ENCODE measurements around the gene SLX4IP.

SLX4IP gene

DNA sequence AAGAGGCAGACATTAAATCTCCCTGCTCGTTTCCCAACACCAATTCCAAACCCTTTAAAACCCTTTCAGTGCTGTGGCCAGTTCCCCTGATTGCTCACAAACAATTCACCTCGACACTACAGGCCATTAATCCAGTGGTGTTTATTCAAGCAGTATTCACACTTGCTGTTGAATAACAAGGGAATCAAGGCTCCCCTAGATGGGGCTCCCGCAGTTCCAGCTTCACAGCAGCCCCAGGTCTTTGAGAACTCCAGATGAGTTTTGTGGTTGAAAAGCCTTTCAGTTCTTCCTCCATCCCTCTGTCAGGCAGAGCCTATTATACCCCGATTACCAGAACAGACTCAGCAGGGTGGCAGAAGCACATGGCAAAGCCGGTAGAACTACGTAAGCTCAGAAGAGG is 202.5 kb downstream of the SLX4IP start:
- no peak for DNase-seq

DNA sequence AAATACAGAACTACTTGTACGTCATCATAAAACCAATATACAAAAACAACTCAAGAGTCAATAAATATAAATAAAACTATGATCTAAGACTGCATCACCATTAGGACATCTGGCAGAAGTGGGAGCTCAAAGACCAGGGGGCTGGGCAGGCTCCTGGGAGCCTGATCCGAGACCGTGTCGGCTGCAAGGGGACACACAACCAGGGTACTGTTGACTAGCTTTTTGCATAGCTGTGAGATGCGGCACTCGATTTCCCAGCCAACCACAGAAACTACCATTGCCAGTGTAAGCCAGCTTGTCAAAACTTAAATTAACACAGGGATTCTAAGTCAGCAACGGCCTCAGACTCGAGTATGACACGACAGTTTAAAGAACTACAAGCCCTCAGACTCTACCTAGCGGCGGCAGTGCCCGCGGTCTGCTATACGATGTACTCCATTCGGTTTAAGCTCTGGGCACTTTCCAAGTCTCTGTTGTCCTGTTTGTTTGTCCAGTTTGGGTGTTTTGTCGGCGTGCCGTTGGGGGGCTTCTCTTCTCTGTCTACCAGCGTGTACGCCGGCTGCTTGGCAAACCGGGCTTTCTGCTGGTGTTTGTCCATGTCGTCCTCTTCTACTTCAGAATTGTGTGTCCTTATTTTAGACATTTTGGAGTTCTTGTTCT is 204.1 kb downstream of the SLX4IP start:
- no peak for DNase-seq

DNA sequence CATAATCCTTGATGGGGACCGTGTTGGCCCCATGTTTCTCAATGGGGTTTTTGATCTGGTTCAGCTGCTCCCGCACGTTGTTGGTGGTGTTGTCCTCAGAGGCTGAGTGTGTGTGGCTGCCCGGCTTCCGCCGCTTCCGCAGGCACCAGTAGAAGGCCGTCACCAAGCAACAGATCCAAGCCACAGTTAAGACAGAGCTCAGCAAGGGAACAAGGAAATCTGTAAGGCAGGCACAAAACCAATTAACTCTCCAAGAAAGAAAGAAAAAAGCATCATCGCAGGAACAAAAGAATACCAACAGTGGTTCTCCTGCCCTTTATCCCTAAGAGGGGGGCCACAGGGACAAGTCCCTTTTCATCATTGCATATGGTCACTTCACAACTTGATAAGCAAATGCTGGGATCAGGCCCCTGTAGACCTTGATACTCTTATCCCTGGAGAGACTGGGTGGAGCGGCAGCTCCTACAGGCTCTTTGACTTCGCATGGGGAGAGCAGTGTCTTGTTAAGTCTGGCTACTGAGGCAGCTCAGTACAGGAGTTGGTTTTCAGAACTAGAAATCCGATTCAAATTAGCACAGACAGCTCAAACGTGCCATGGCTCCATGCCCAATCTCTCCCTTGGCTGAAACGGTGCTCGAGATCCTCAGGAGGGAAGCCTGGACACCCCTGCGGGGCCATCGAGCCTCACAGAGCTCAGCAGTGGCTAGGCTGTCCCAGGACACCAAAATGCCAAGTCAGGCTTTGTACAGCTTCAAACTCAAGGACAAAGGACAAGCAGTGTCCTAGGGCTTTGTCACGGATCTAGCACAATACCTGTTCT is 204.8 kb downstream of the SLX4IP start:
- DNase-seq: no peak

DNA sequence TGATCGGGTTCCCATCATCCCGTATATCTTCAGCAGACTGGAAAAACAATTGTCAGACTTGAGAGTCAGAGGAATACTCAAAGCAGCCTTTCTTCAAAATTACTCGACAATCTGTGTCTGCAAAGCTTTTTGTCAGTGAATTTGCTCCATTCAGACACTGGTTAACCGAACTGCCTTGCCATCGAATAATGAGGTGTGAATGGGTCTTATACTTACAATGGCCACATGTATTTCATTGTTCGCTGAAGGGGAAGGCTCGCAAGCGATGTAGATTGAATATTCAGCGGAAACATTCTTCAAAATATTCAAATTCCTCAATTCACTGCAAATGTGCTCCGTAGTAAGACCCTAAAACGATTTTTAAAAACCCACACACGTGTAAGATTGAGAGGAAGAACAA is 205.8 kb downstream of the SLX4IP start:
- no peak for DNase-seq

DNA sequence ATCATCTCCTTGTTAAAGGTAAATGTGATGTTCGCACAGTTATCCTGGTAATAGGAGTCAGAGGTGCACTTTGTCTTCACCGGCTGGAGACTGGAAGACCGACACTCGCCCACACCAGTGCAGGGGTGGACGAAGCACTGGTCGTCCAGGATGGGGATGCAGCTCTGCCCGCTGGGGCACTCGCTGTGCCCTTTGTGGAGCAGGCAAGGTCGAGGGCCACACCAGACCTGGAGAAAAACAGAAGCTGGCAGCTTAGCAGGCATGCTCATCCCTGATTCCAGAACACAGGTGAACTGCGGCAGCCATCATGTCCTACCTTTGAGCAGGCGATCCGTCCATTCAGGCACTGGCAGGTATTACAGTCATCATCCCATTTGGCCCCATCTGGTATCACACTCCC is 206.4 kb downstream of the SLX4IP start:
- no peak for DNase-seq

DNA sequence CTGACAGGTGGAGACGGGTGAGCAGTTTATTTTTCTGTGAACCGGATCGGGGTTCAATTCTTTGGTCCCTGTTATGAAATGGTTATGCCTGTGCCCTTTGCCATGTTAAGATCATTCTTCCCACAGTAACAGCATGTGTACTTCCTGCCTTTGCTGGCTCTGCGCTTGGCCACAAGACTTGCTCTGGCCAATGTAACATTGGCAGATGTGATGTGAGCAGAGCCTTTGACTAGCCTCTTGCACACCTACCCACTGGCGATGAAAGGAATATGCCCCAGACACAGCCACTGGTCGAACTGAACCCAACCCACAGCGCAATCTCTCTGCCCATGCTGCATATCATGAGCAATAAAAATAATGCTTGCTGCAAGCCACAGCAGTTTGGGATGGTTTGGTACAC is 206.8 kb downstream of the SLX4IP start:
- no peak for DNase-seq

DNA sequence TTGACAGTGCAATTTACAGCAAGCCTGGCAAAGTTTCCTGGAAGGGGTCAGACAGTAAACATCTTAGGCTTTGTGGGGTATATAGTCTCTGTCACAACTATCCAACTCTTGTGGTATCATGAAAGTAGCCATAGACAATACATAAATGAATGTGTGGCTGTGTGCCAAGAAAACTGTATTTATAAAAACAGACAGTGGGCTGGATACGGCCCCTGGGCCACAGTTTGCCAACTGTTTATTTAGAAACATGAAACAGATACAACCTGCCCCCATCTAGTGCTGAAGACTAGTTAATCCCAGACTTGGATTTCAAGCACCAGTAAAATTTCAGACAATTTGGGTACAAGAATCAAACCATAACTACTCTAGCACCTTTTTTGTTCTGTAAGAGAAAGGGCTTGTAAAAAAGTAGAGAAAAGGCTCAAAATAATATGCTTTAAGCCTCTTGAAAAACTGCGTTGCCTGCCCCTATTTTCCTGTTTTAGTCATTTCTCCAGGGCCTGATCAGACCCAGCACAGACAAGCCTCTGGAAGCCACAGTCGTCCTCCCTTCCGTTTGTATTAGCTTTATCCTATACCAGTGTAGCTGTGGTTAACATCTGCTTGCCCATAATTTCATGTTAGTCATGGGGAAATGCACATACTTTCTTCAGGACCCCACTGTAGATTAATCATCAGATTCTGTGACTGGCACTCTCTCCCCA is 207.9 kb downstream of the SLX4IP start:
- DNase-seq: no peak

DNA sequence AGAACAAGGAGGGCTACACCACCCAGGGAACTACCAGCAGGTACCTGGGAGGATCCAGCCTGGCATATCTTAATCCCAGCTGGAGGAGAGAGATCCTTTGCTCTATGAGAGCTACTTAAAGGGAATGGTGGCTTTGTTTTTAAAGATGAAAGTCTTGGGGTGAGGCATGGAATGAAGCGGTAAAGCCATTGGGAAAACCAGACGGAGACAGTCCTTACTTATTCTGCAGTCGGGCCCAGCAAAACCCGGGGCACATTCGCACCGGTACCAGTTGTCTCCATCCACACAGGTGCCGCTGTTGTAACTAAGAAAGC is 208.4 kb downstream of the SLX4IP start:
- DNase-seq: no peak

DNA sequence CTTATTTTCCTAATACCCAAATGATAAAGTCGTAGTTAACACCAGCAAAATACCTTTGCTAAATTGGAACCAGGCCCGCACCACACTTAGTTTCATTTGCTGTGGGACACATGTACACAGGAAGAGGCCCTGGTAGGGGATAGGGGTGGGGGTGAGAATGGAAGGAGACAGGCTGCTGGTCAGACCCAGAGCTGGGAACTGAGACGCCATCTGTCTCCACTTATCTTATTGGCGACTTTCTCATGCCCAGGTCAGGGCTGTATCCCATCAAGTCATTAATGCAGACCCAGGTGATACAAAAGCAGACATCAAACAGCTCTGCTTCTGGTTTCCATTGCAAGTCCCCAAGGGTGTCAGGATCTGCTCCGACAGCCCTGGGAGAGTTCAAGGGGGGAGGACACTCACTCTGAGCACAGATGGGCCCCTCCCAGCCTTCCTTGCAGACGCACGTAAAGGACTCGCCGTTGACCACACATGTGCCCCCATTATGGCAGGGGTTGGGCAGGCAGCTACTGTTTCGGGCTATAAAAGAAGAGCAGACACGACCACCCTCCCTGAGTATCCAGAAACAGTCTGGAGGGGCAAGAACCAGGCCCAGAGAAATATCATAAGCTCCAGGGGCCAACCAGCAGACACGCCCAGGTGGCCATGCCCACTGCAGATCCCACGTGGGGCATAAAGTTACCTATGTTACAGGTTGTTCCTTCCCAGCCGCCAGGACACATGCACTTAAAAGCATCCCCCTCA is 209.5 kb downstream of the SLX4IP start:
- no peak for DNase-seq

DNA sequence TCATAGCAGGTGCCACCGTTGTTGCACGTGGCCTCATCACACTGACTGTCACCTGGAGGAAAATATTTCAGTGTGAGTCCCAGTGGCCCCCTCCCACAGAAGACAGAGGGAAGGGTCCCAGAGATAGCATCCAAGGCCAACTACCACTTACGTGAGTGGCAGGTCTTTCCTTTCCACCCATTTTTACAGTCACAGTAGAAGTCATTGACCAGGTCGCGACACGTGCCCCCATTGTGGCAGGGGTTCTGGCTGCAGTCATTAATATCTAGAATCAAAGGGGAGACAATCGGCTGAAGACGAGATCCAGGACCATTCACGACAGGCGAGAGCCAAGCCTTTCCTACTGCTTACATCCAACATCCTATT is 210.1 kb downstream of the SLX4IP start:
- DNase-seq: no peak

DNA sequence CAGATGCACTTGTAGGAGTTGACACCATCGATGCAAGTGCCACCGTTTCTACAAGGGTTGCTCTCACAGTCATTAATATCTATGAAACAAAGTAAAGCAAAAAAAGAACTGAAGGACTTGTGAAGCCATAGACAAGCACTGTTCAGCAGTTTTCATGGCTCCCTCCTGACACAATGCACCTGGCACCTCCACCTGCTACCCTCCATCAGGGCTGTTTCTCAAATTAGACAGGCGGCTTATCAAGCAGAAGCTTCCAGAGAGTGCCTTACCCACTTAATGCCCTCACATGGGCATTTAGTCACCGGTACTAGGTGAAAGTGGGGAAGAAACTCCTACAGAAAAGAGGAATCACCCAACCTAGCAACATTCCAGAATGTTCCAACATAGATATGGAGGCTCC is 210.9 kb downstream of the SLX4IP start:
- DNase-seq: no peak

DNA sequence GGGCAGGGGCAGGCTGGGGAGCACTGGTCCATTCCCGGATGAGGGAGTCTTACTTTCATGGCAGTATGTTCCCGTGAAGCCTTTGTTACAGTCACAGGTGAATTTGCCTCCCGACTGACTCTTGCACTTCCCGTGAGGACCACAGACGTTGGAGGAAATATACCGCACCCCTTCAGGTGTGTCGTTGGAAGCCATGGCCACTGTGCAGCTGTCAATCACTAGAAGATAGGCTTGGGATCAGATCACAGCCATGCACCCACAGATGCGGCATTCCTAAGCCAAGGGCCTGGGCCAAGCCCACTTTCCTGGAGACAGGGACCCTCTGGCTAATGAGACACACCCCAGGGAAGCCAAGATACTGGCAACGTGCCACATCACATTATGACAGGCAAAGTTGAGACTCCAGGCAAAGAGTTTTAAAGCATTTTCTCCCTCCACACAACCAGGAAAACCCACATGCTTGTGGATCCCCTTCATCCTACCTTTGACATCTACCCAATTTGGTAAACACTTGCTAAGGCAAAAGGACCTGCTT is 211.8 kb downstream of the SLX4IP start:
- no peak for DNase-seq

DNA sequence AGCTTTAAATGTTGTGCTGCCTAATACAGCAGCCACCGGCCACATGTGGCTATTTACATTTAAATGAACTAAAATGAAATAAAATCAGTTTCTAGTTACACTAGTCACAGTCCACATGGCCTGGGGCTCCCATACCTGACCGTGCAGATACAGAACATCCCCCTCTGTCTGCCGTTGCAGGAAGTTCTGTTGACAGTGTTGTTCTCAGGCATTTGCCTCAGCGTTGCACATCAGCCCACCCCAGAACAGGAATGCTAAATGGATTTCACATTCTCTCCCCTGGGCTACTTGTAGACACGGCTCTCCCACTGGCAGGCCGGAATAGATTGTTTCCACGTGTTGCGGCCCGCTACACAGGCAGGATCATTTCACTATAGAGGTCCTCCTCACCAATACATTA is 212.4 kb downstream of the SLX4IP start:
- DNase-seq: no peak

DNA sequence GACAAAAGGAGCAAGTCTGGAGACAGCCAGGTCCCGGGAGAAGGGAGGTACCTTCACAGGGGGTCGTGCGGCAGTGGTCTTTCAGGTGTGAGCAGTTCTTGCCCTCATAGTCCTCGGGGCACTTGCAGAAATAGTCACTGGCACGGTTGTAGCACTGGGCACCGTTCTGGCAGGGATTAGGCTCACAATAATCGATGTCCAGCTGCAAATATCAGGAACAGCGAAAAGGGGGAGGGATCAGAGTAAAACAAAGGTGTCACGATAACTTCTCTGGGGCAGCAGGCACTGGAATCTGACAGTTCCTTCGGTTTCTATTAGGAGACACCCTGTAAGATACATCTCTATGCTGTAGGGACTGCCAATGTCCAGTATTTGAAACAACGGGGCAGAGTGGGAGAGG is 212.8 kb downstream of the SLX4IP start:
- no peak for DNase-seq

DNA sequence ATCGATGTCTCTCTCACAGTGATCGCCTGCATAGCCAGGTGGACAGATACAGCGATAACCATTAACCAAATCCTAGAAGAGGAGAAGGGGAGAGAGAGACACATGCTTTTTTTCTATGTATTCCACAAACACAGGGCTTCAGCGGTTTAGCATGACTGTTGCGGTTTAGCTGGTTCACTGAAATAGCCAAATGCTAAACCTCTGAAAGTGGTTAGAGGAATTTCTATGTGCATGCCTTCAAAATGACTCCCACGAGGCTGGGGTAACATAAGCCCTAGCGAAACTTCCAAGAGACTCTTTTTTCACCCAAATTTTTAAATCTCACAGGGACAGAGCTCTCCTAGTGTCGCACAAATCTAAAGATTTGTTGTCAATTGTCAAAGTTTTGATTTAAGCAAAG is 213.5 kb downstream of the SLX4IP start:
- no peak for DNase-seq

DNA sequence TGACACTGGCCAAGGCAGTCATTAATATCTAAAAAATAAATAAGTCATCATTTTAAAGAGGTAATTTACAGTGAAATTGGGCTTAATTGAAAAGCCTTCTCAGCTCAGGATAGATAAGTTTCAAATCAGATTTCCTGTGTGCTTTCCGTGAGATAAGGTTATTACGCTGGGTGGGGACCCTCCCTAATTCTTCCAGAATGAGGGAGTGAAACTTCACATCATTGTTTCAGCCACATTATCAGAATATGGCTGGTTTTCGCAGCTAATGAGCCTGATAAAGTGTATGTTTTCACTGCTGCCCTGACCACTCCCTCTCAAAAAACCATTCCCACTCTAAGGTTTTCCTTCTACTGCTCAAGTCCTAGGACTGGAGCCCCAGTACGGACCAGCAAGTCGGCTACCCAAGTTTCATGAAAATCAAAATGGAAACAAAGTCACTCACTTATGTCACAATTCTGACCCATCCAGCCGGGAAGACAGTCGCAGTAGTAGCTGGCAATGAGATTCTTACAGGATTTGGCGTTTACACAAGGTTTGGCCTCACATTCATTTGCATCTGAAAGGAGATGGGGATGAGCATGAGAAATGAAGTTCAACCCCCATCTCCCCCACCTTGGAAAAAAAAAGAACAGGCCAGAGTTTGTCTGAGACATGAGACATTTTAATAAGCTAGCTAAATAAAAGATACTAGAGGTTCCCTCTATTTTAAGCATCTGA is 214.1 kb downstream of the SLX4IP start:
- DNase-seq: no peak

DNA sequence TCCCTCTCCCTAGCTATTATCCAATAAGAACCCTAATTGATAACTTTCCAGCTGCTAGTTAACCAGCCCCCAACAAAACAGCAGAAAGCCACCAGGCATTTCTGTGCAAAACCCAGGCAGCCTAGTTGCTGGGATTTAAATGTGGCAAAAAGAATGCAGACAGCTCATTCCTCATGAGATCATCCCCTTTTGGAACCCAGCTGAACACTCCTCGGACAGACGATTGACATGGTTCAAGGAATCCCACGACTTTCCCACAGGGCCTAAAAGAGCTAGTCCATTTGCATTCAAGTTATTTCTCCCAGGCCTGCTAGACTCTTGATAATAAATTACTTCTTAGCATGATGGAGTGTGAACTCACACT is 214.7 kb downstream of the SLX4IP start:
- DNase-seq: no peak

DNA sequence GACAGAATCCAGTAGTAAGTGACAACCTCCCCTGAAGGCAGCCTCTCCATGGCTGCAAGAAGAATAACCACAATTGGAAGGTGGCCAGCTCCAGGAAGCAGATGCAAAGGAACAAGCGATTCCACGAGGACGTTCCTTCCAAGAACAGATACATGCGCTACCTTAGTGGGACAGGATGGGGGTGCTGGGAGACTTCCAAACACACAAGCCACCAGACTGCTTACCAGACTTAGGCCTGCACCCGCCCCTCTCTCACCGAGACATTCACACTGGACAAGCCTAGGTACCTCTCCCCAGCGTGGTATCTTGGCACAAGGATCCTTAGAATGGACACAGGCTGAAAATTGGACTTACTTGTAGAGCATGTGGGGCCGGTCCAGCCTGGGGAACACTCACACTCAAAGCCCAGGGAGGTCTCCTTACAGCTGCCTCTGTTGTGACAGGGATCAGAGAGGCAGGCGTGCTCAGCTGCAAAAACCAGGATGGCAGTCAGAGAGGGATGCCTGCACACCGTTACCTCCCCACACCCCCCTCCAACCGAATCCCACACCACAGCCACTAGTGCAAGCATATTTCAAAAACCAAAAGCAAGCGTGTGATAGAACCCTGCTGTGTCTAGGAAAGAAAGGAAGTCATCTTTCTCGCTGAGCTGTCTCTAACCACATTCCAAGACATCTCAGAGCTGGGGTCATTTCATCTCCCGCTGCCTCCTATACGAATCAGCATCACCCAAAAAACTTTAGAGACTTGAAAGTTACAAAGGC is 216.3 kb downstream of the SLX4IP start:
- DNase-seq: no peak

DNA sequence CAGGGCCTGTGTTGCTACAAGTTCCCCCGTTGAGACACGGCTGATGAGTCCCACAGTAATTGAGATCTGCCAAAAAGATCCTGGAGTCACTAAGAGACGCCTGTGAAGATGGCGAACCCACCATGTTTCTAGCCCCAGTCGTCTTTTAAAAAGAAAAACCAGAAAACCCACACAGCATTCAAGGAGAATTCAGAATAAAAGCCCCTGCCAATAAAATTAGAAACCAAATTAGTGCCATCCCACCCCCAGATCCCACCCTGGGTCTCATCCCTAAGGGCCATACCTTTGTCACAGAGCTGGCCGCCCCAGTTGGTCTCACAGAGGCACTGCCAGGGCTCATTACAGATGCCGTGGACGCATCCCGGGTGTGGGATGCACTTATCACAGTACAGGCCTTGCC is 217.1 kb downstream of the SLX4IP start:
- no peak for DNase-seq

DNA sequence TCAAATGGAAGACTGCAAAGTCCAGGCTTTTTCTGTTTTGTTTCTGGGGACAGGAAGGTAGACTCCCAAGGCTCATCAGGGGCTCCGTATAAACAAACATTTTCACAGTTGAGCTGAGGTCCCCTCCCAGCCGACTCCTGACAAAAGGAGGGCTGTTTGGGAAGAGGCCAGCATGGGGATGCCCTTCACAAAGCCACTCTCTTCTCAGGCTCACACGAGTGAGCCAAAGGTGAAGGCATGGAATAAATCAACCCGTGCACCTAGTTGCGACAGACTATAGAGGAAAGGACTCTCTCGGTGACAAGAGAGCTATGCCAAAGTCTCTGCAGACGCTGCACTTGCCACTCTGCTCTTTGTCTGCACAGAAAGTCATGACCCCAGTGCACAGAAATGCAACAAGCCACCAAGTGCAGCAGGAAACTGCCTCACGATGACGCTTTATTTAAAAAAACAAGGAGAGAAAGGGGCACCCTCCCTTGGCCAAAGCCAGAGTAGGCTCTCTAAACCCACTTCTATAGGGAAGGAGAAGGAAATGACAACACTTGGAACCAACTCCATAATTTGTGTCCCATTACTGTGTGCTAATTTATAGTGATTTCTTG is 217.7 kb downstream of the SLX4IP start:
- DNase-seq: no peak

DNA sequence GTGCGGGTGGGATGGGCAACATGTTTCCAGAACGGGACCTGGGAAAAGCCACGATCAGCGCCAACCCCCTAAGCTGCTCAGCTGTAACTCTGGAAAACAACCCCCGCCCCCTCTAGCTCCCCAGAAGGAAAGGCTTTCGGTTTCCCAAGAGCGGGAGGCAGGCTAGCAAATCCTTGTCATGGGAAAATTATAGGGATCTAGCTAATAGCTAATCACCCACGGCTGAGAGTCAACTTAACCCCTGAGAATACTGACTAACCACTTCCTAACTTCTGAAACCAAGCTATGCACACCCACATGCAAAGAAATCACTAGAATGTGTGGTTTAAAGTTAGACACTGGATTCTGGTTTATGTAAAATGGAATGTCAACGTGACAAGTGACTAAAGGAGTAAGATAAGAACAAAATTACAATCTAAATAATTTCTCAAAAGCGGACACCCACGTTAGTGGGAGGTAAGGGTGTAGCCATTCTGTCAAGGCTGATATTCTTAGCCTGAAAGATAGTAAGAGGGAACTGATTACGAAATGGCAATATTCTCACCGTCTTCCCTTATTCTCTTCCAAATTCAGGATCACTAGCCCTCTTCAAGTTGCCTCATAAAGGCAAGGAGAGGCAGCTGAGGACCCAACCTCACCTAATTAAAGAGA is 218.6 kb downstream of the SLX4IP start:
- DNase-seq: no peak

Measured in CD4-positive, alpha-beta T cell treated with Interleukin-15 for 1 hour (primary cell).